ENCODE data around the gene PPP1R27.

The PPP1R27 gene

GRCh38 chr17:81833921-81834830 lies 674 bp downstream of the PPP1R27 start:
- Histone ChIP-seq H3K9me3 (ENCODE audit: insufficient read depth, low read depth, low read length) (no peaks in the 10 kb centered on the region), H3K36me3 (ENCODE audit: insufficient read depth, low read depth, low read length) (no peaks in the 10 kb centered on the region), H3K4me1 (ENCODE audit: insufficient read depth, low read length) (no peaks in the 10 kb centered on the region), H3K4me3 (ENCODE audit: low read length) (peak overlapping the region; percentile 91), H3K27me3 (ENCODE audit: insufficient read depth, low read length) (no peaks in the 10 kb centered on the region), H3K27ac (ENCODE audit: low read length) (peak overlapping the region; percentile 98), H3K9ac (ENCODE audit: low read depth, low read length) (peak overlapping the region; percentile 98)

GRCh38 chr17:81833160-81833920 lies 1.5 kb downstream of the PPP1R27 start, which contains the start of gene MCRIP1:
TSS of gene MCRIP1 (minus strand) at chr17:81833291. CDS start at chr17:81824506, 8,785 bp downstream.
- Histone ChIP-seq H3K4me1 (ENCODE audit: insufficient read depth, low read length) (no peaks in the 10 kb centered on the region), H3K4me3 (ENCODE audit: low read length) (peak within 1 kb of the TSS; percentile 91), H3K27me3 (ENCODE audit: insufficient read depth, low read length) (no peaks in the 10 kb centered on the region), H3K36me3 (ENCODE audit: insufficient read depth, low read depth, low read length) (no peaks in the 10 kb centered on the region), H3K9ac (ENCODE audit: low read depth, low read length) (peak within 1 kb of the TSS; percentile 98), H3K27ac (ENCODE audit: low read length) (peak within 1 kb of the TSS; percentile 98), H3K9me3 (ENCODE audit: insufficient read depth, low read depth, low read length) (no peaks in the 10 kb centered on the region)

GRCh38 chr17:81832608-81833159 lies 2.2 kb downstream of the PPP1R27 start:
- no peaks in the 10 kb centered on the region for H3K36me3 ChIP-seq (ENCODE audit: insufficient read depth, low read depth, low read length)
- H3K9ac ChIP-seq (ENCODE audit: low read depth, low read length): peak overlapping the region; percentile 70; the same call in 1 of the 2 replicates
- no peaks in the 10 kb centered on the region for H3K4me1 ChIP-seq (ENCODE audit: insufficient read depth, low read length)
- H3K4me3 ChIP-seq (ENCODE audit: low read length): peak overlapping the region; percentile 74
- no peaks in the 10 kb centered on the region for H3K9me3 ChIP-seq (ENCODE audit: insufficient read depth, low read depth, low read length)
- H3K27ac ChIP-seq (ENCODE audit: low read length): no peak overlapping the region
- H3K27me3 ChIP-seq (ENCODE audit: insufficient read depth, low read length): no peaks in the 10 kb centered on the region

GRCh38 chr17:81831957-81832607 lies 2.8 kb downstream of the PPP1R27 start:
- Histone ChIP-seq H3K27ac (ENCODE audit: low read length) (no peak overlapping the region), H3K4me1 (ENCODE audit: insufficient read depth, low read length) (no peaks in the 10 kb centered on the region)

GRCh38 chr17:81831563-81831956 lies 3.3 kb downstream of the PPP1R27 start:
- Histone ChIP-seq H3K9ac (ENCODE audit: low read depth, low read length) (no peak overlapping the region), H3K4me1 (ENCODE audit: insufficient read depth, low read length) (no peaks in the 10 kb centered on the region), H3K27me3 (ENCODE audit: insufficient read depth, low read length) (no peaks in the 10 kb centered on the region), H3K27ac (ENCODE audit: low read length) (no peak overlapping the region), H3K4me3 (ENCODE audit: low read length) (no peak overlapping the region), H3K9me3 (ENCODE audit: insufficient read depth, low read depth, low read length) (no peaks in the 10 kb centered on the region), H3K36me3 (ENCODE audit: insufficient read depth, low read depth, low read length) (no peaks in the 10 kb centered on the region)

More at GRCh38 chr17:81831957-81832607, 2.8 kb downstream of the PPP1R27 start:
- Histone ChIP-seq H3K36me3 (ENCODE audit: insufficient read depth, low read depth, low read length) (no peaks in the 10 kb centered on the region), H3K4me3 (ENCODE audit: low read length) (peak overlapping the region; percentile 74), H3K9me3 (ENCODE audit: insufficient read depth, low read depth, low read length) (no peaks in the 10 kb centered on the region), H3K27me3 (ENCODE audit: insufficient read depth, low read length) (no peaks in the 10 kb centered on the region), H3K9ac (ENCODE audit: low read depth, low read length) (peak overlapping the region; percentile 70; the same call in 1 of the 2 replicates)

GRCh38 chr17:81829858-81830257 lies 5.0 kb downstream of the PPP1R27 start:
- H3K4me3 ChIP-seq (ENCODE audit: low read length): no peak overlapping the region
- H3K4me1 ChIP-seq (ENCODE audit: insufficient read depth, low read length): 0 out of 2 replicates have a peak, but pooled peaks cover 4% of the 10 kb centered on the region
- no peak overlapping the region for H3K9ac ChIP-seq (ENCODE audit: low read depth, low read length)
- H3K36me3 ChIP-seq (ENCODE audit: insufficient read depth, low read depth, low read length): no peaks in the 10 kb centered on the region
- H3K9me3 ChIP-seq (ENCODE audit: insufficient read depth, low read depth, low read length): no peaks in the 10 kb centered on the region
- H3K27ac ChIP-seq (ENCODE audit: low read length): no peak overlapping the region
- H3K27me3 ChIP-seq (ENCODE audit: insufficient read depth, low read length): no peaks in the 10 kb centered on the region

- Histone ChIP-seq H3K27ac (ENCODE audit: low read length) (no peak overlapping the region), H3K36me3 (ENCODE audit: insufficient read depth, low read depth, low read length) (no peaks in the 10 kb centered on the region), H3K9ac (ENCODE audit: low read depth, low read length) (no peak overlapping the region), H3K4me3 (ENCODE audit: low read length) (no peak overlapping the region), H3K9me3 (ENCODE audit: insufficient read depth, low read depth, low read length) (no peaks in the 10 kb centered on the region), H3K27me3 (ENCODE audit: insufficient read depth, low read length) (no peaks in the 10 kb centered on the region), H3K4me1 (ENCODE audit: insufficient read depth, low read length) (0 out of 2 replicates have a peak, but pooled peaks cover 4% of the 10 kb centered on the region)
Measured at GRCh38 chr17:81828656-81829055, 6.2 kb downstream of the PPP1R27 start.

- H3K9ac ChIP-seq (ENCODE audit: low read depth, low read length): no peak overlapping the region
- H3K4me1 ChIP-seq (ENCODE audit: insufficient read depth, low read length): 0 out of 2 replicates have a peak, but pooled peaks cover 4% of the 10 kb centered on the region
- H3K27ac ChIP-seq (ENCODE audit: low read length): no peak overlapping the region
- H3K36me3 ChIP-seq (ENCODE audit: insufficient read depth, low read depth, low read length): no peaks in the 10 kb centered on the region
- no peaks in the 10 kb centered on the region for H3K9me3 ChIP-seq (ENCODE audit: insufficient read depth, low read depth, low read length)
- H3K27me3 ChIP-seq (ENCODE audit: insufficient read depth, low read length): no peaks in the 10 kb centered on the region
- no peak overlapping the region for H3K4me3 ChIP-seq (ENCODE audit: low read length)
Measured at GRCh38 chr17:81825841-81826466, 8.9 kb downstream of the PPP1R27 start.

- no peak overlapping the region for H3K27ac ChIP-seq (ENCODE audit: low read length)
- H3K9ac ChIP-seq (ENCODE audit: low read depth, low read length): no peak overlapping the region
- no peak overlapping the region for H3K4me3 ChIP-seq (ENCODE audit: low read length)
- no peaks in the 10 kb centered on the region for H3K27me3 ChIP-seq (ENCODE audit: insufficient read depth, low read length)
- no peaks in the 10 kb centered on the region for H3K9me3 ChIP-seq (ENCODE audit: insufficient read depth, low read depth, low read length)
- no peaks in the 10 kb centered on the region for H3K36me3 ChIP-seq (ENCODE audit: insufficient read depth, low read depth, low read length)
- H3K4me1 ChIP-seq (ENCODE audit: insufficient read depth, low read length): 0 out of 2 replicates have a peak, but pooled peaks cover 4% of the 10 kb centered on the region
Measured at GRCh38 chr17:81824595-81824994, 10.3 kb downstream of the PPP1R27 start.

GRCh38 chr17:81823820-81824550 lies 10.9 kb downstream of the PPP1R27 start:
- H3K4me3 ChIP-seq (ENCODE audit: low read length): no peak overlapping the region
- H3K9ac ChIP-seq (ENCODE audit: low read depth, low read length): no peak overlapping the region
- no peak overlapping the region for H3K27ac ChIP-seq (ENCODE audit: low read length)
- H3K27me3 ChIP-seq (ENCODE audit: insufficient read depth, low read length): no peaks in the 10 kb centered on the region
- no peaks in the 10 kb centered on the region for H3K9me3 ChIP-seq (ENCODE audit: insufficient read depth, low read depth, low read length)
- no peaks in the 10 kb centered on the region for H3K36me3 ChIP-seq (ENCODE audit: insufficient read depth, low read depth, low read length)
- H3K4me1 ChIP-seq (ENCODE audit: insufficient read depth, low read length): 0 out of 2 replicates have a peak, but pooled peaks cover 4% of the 10 kb centered on the region
